Tibial nerve (tissue), 4 donors: ENCODE results near the gene ZNF83. TPM values are rescaled to one million over a fixed set of nuclear protein-coding genes. Genes with fewer than 3 reads are reported as not detected.

Experiments used
- DNase-seq, 2 donors: peaks; one replicate each; pipeline ENCODE4 v3.0.0-alpha.2; 2019; ENCODE audit warnings: low spot score in 2 of 2
- H3K27ac ChIP-seq, 4 donors: fragments of 200-600 bp; sonication (generic) in 3 of 4; one replicate each; pipeline ENCODE4 v1.5.1; 2017 to 2019; ENCODE audit warnings: mild to moderate bottlenecking in 1 of 4
- H3K27me3 ChIP-seq, 2 donors: fragments of 200-600 bp; sonication (generic) in 1 of 2; one replicate each; pipeline versions ENCODE4 v1.5.1 to v1.6.0; 2017 to 2019
- H3K36me3 ChIP-seq, 3 donors: fragments of 200-600 bp; sonication (generic); one replicate each; pipeline ENCODE4 v1.5.1; 2018 to 2019
- H3K4me1 ChIP-seq, 4 donors: fragments of 200-600 bp; sonication (generic) in 3 of 4; one replicate each; pipeline ENCODE4 v1.5.1; 2017 to 2019
- H3K4me3 ChIP-seq, 4 donors: fragments of 200-600 bp; sonication (generic) in 3 of 4; one replicate each; pipeline ENCODE4 v1.5.1; 2017 to 2019; ENCODE audit warnings: mild to moderate bottlenecking in 1 of 4, moderate library complexity in 1 of 4
- H3K9me3 ChIP-seq, 4 donors: fragments of 200-600 bp; sonication (generic) in 3 of 4; one replicate each; pipeline ENCODE4 v1.5.1; 2017 to 2019
- CTCF ChIP-seq, 5 experiments: fragments of 200-600 bp in 3 of 5; fragments of 450-650 bp in 2 of 5; sonication (generic) in 3 of 5; IDR thresholded peaks; one replicate each; pipeline ENCODE4 v1.5.1; 2016 to 2019; ENCODE audit warnings: antibody characterized with exemption in 5 of 5, mild to moderate bottlenecking in 3 of 5, moderate library complexity in 2 of 5
- EP300 ChIP-seq, 2 donors: sonication (generic); formaldehyde crosslinking; IDR thresholded peaks; one replicate each; pipeline ENCODE4 v1.6.1; 2017; ENCODE audit warnings: antibody characterized with exemption in 2 of 2, mild to moderate bottlenecking in 1 of 2
- POLR2A ChIP-seq, 2 donors: fragments of 450-650 bp; IDR thresholded peaks; one replicate each; pipeline ENCODE4 v1.6.1; 2017; ENCODE audit warnings: antibody characterized with exemption in 2 of 2, mild to moderate bottlenecking in 2 of 2, moderate library complexity in 2 of 2
- WGBS, 2 donors: methylation state at CpG; one replicate each; pipeline ENCODE4 v1.1.5; 2018; 5-methylcytosine and 5-hydroxymethylcytosine counted together
- total RNA-seq, 4 donors: library from RNA; depleted of rRNA; stranded (reverse); fragments of >200 nt; gene quantifications; one replicate each; pipeline ENCODE4 v1.1.0, GENCODE V29; 2016

Gene ZNF83
- total RNA-seq, 4 donors from 2014 or later, result 73.4 to 92.6 (median 81.7) TPM

- no peak for TF ChIP-seq CTCF (IDR thresholded peaks at IDR 0.05)
- no peak for TF ChIP-seq EP300 (IDR thresholded peaks at IDR 0.05)
- no peak for TF ChIP-seq POLR2A (IDR thresholded peaks at IDR 0.05)
- Histone ChIP-seq H3K27ac (no peak overlapping the region), H3K9me3 (no peaks in the 10 kb centered on the region), H3K27me3 (no peaks in the 10 kb centered on the region), H3K4me3 (no peak overlapping the region), H3K4me1 (no peaks in the 10 kb centered on the region), H3K36me3 (peaks cover 0 to 90% (median 0%) of the 10 kb centered on the region in 3 donors)
- WGBS, 2 donors, result 71 to 77% methylated on average over 14 of the region's 14 CpGs
- DNase-seq, result no peak
Observed at GRCh38 chr19:52659013-52659412, 20.9 kb upstream of the ZNF83 start.

GRCh38 chr19:52658595-52658994 is 20.4 kb upstream of the ZNF83 start:
- H3K9me3 ChIP-seq, result no peaks in the 10 kb centered on the region
- H3K27me3 ChIP-seq, result no peaks in the 10 kb centered on the region
- H3K4me3 ChIP-seq, result no peak overlapping the region
- H3K27ac ChIP-seq, result no peak overlapping the region
- 63 to 72% methylated on average over 5 of the region's 5 CpGs for WGBS, 2 donors
- DNase-seq, result no peak
- TF ChIP-seq EP300 (IDR thresholded peaks at IDR 0.05), result no peak
- TF ChIP-seq CTCF (IDR thresholded peaks at IDR 0.05), result no peak
- no peak for TF ChIP-seq POLR2A (IDR thresholded peaks at IDR 0.05)
- H3K4me1 ChIP-seq, result no peaks in the 10 kb centered on the region
- peaks cover 0 to 94% (median 0%) of the 10 kb centered on the region in 3 donors for H3K36me3 ChIP-seq

GRCh38 chr19:52653161-52653560 is 15.0 kb upstream of the ZNF83 start:
- Histone ChIP-seq H3K4me3 (no peak overlapping the region), H3K4me1 (no peaks in the 10 kb centered on the region), H3K27ac (no peak overlapping the region), H3K36me3 (peaks cover 0 to 97% (median 8%) of the 10 kb centered on the region in 3 donors), H3K9me3 (peaks cover 0 to under 1% (median 0%) of the 10 kb centered on the region in 4 donors), H3K27me3 (no peaks in the 10 kb centered on the region)
- no peak for TF ChIP-seq CTCF (IDR thresholded peaks at IDR 0.05)
- no peak for TF ChIP-seq EP300 (IDR thresholded peaks at IDR 0.05)
- no peak for TF ChIP-seq POLR2A (IDR thresholded peaks at IDR 0.05)
- WGBS, 2 donors, result 95 to 98% methylated on average over 4 of the region's 4 CpGs
- DNase-seq, result no peak

GRCh38 chr19:52651956-52652355 is 13.8 kb upstream of the ZNF83 start:
- H3K27me3 ChIP-seq, result no peaks in the 10 kb centered on the region
- no peak for DNase-seq
- peaks cover 0 to 12% (median 0%) of the 10 kb centered on the region in 4 donors for H3K9me3 ChIP-seq
- H3K4me1 ChIP-seq, result no peaks in the 10 kb centered on the region
- H3K27ac ChIP-seq, result no peak overlapping the region
- peaks cover 0 to 97% (median 8%) of the 10 kb centered on the region in 3 donors for H3K36me3 ChIP-seq
- WGBS, 2 donors, result 83 to 99% methylated on average over 5 of the region's 5 CpGs
- H3K4me3 ChIP-seq, result no peak overlapping the region
- TF ChIP-seq EP300 (IDR thresholded peaks at IDR 0.05), result no peak
- TF ChIP-seq CTCF (IDR thresholded peaks at IDR 0.05), result no peak
- no peak for TF ChIP-seq POLR2A (IDR thresholded peaks at IDR 0.05)

GRCh38 chr19:52648336-52649016 is 10.3 kb upstream of the ZNF83 start:
- Histone ChIP-seq H3K9me3 (peaks cover 0 to 25% (median 1%) of the 10 kb centered on the region in 4 donors), H3K4me1 (no peaks in the 10 kb centered on the region), H3K27me3 (no peaks in the 10 kb centered on the region), H3K4me3 (no peak overlapping the region), H3K36me3 (peaks cover 0 to 93% (median 8%) of the 10 kb centered on the region in 3 donors), H3K27ac (no peak overlapping the region)
- DNase-seq, result no peak
- TF ChIP-seq EP300 (IDR thresholded peaks at IDR 0.05) (no peak), POLR2A (IDR thresholded peaks at IDR 0.05) (no peak), CTCF (IDR thresholded peaks at IDR 0.05) (no peak)
- 82 to 92% methylated on average over 4 of the region's 4 CpGs for WGBS, 2 donors
